ENCODE results near the gene ZMIZ1. TPM values are rescaled to one million over a fixed set of nuclear protein-coding genes. Genes with fewer than 3 reads are reported as not detected.

Gene ZMIZ1
- total RNA-seq, 1 donor from 2014 or later: 85.2 TPM

- no peaks in the 10 kb centered on the region for H3K36me3 Mint-ChIP-seq (ENCODE audit: insufficient read depth)
- no peak for TF ChIP-seq CTCF (IDR thresholded peaks at IDR 0.05; ENCODE audit: unreplicated experiment)
- peaks cover 19% of the 10 kb centered on the region for H3K27me3 Mint-ChIP-seq
- no peak for DNase-seq (ENCODE audit: low spot score, unreplicated experiment)
- peaks cover 11% of the 10 kb centered on the region for H3K4me1 Mint-ChIP-seq (ENCODE audit: low read depth)
- H3K4me3 Mint-ChIP-seq (ENCODE audit: low read depth): no peak overlapping the region
- H3K27ac Mint-ChIP-seq: no peak overlapping the region
- H3K9me3 Mint-ChIP-seq (ENCODE audit: low read depth): no peaks in the 10 kb centered on the region
Observed at GRCh38 chr10:79321494-79321882, 252.7 kb downstream of the ZMIZ1 start.

DNA sequence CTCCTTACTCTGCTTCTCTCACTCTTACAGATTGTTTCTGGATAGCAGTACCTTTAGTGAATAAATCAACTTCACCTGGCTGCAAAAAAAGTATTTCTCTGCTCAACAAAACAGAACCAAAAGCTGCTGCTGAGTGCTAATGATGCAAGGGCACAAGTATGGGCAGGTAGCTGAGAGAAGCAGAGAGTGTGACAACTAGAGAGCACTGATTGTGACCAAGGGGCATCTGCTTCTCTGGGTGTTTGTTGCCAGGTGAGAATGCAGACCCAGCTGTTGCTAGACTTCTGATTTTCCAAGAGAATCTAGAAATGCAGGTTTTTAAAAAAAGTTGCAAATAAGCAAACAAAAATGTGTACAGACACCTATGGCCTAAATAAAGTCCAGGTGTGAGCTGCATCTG is 253.2 kb downstream of the ZMIZ1 start:
- Mint-ChIP-seq H3K4me3 (ENCODE audit: low read depth) (no peak overlapping the region), H3K36me3 (ENCODE audit: insufficient read depth) (no peaks in the 10 kb centered on the region), H3K27ac (no peak overlapping the region), H3K9me3 (ENCODE audit: low read depth) (no peaks in the 10 kb centered on the region), H3K27me3 (peaks cover 19% of the 10 kb centered on the region), H3K4me1 (ENCODE audit: low read depth) (peaks cover 10% of the 10 kb centered on the region)
- DNase-seq (ENCODE audit: low spot score, unreplicated experiment): no peak
- TF ChIP-seq CTCF (IDR thresholded peaks at IDR 0.05; ENCODE audit: unreplicated experiment): no peak

DNA sequence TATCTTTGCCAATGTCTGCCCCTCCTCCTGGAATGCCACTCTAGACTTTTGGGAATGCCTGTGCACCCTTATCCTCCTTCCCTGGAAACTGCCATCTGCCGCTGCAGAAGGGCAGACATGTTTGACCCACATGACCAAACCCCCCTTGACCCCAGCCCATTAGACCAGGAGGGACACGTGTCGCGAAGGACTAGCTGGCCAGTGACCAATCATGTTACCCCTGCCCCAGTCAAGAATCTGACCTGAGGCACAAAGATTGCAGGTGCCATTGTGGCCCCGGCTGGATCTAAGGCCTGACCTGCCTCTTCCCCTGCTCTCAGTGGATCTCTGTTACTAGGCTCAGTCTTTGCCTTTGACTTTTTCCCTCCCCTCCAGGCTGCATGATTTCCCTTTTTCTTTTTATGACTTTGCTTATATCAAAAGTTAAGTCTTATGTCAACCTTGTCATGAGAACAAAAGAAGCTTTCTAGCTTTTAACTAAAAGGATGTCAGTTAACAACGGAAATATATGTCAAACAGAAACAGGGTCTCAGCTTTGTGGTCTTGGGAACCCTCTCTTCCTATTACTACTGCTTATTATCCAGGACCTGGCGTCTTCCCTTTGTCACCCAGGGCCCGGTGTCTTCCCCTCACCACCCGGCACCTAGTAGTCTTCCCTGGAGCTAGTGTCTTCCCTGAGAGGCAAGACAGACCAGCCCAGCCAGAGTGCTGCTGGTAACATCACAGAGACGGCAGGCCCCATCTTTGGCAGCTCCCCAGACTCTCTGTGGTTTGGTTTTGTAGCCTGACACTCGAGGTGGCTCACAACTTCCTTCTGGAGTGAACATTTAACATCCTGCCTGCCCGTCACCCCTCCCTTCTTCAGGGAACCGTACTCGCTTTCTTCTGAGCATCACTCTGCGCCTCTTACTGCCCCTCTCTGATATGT is 254.1 kb downstream of the ZMIZ1 start:
- Mint-ChIP-seq H3K27ac (no peak overlapping the region), H3K9me3 (ENCODE audit: low read depth) (no peaks in the 10 kb centered on the region), H3K4me3 (ENCODE audit: low read depth) (no peak overlapping the region), H3K36me3 (ENCODE audit: insufficient read depth) (no peaks in the 10 kb centered on the region), H3K4me1 (ENCODE audit: low read depth) (peaks cover 1% of the 10 kb centered on the region), H3K27me3 (peaks cover 19% of the 10 kb centered on the region)
- TF ChIP-seq CTCF (IDR thresholded peaks at IDR 0.05; ENCODE audit: unreplicated experiment): no peak
- no peak for DNase-seq (ENCODE audit: low spot score, unreplicated experiment)

DNA sequence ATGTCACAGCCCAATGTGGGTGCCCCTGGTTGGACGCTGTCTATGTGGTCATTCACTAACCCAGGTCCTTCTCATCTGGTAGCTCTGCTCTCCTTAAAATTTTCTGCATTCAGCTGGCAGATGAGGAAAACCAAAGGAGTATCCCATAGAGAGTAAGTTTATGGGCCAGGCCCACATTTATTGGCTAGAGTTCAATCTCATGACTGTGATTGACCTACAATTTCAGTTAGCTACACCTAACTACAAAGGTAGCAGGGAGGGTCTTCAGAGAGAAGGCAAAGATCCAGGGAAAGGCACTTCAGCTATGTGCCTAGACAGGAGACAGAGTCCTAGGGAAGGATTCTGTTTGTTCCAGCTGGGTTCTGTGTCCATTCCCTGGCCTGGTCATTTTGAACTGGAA is 254.8 kb downstream of the ZMIZ1 start:
- Mint-ChIP-seq H3K36me3 (ENCODE audit: insufficient read depth) (no peaks in the 10 kb centered on the region), H3K27ac (no peak overlapping the region), H3K27me3 (peaks cover 18% of the 10 kb centered on the region), H3K4me3 (ENCODE audit: low read depth) (no peak overlapping the region), H3K4me1 (ENCODE audit: low read depth) (no peaks in the 10 kb centered on the region), H3K9me3 (ENCODE audit: low read depth) (no peaks in the 10 kb centered on the region)
- TF ChIP-seq CTCF (IDR thresholded peaks at IDR 0.05; ENCODE audit: unreplicated experiment): no peak
- DNase-seq (ENCODE audit: low spot score, unreplicated experiment): no peak

- no peaks in the 10 kb centered on the region for H3K36me3 Mint-ChIP-seq (ENCODE audit: insufficient read depth)
- H3K4me1 Mint-ChIP-seq (ENCODE audit: low read depth): no peaks in the 10 kb centered on the region
- H3K9me3 Mint-ChIP-seq (ENCODE audit: low read depth): no peaks in the 10 kb centered on the region
- peaks cover 14% of the 10 kb centered on the region for H3K27me3 Mint-ChIP-seq
- no peak overlapping the region for H3K4me3 Mint-ChIP-seq (ENCODE audit: low read depth)
- no peak for DNase-seq (ENCODE audit: low spot score, unreplicated experiment)
- no peak for TF ChIP-seq CTCF (IDR thresholded peaks at IDR 0.05; ENCODE audit: unreplicated experiment)
- no peak overlapping the region for H3K27ac Mint-ChIP-seq
Observed at GRCh38 chr10:79324032-79324695, 255.4 kb downstream of the ZMIZ1 start.
